GM13976 (cell line): ENCODE results near the gene HOXA2.

ENCODE experiments used
- DNase-seq: peaks from one replicate; pipeline ENCODE4 v3.0.0; 2012; ENCODE audit warnings: low spot score
- in situ Hi-C: fragments of 300-500 bp; cut with MboI; formaldehyde crosslinking; loops from one replicate; pipeline ENCODE4 v1.12.0; 2022; ENCODE audit warnings: low sequenced_read_pairs, mixed read lengths, inconsistent platforms; ENCODE audit not compliant: unreplicated experiment
- TF ChIP-seq, protein P1 (sequence below): IDR thresholded peaks from 2 replicates; pipeline ENCODE4 v1.5.1; 2012; ENCODE audit warnings: borderline replicate concordance, mild to moderate bottlenecking; ENCODE audit not compliant: insufficient read depth; ENCODE audit errors: extremely low read depth, missing control alignments, control extremely low read depth

HOXA2 gene

DNA sequence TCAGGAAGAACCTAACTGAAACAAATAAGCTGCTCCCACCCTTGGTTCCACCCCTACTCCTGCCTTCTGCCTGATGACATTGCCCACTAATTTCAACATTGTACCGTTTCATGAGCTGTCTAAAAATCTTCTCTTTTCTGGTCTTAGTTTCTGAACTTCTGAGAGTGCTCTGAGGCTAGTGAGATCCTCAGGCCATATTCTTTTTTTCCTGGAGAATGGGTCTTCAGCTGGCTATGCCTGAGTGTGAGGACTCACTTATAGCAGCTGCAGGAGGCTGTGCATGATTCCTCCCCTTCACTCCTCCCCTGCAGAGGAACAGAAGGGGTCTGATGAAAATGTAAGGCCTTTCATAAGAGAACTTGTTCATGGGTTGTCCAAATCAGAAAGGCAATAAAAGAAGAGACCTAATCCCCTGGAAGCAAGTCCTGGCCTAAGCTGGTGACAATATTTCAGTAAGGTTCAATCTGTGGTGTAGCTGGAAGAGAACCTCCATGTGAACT is 17.0 kb upstream of the HOXA2 start:
- TF ChIP-seq, protein P1, sequence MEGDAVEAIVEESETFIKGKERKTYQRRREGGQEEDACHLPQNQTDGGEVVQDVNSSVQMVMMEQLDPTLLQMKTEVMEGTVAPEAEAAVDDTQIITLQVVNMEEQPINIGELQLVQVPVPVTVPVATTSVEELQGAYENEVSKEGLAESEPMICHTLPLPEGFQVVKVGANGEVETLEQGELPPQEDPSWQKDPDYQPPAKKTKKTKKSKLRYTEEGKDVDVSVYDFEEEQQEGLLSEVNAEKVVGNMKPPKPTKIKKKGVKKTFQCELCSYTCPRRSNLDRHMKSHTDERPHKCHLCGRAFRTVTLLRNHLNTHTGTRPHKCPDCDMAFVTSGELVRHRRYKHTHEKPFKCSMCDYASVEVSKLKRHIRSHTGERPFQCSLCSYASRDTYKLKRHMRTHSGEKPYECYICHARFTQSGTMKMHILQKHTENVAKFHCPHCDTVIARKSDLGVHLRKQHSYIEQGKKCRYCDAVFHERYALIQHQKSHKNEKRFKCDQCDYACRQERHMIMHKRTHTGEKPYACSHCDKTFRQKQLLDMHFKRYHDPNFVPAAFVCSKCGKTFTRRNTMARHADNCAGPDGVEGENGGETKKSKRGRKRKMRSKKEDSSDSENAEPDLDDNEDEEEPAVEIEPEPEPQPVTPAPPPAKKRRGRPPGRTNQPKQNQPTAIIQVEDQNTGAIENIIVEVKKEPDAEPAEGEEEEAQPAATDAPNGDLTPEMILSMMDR, result no peak
- in situ Hi-C loops, result no loop called here
- no peak for DNase-seq

DNA sequence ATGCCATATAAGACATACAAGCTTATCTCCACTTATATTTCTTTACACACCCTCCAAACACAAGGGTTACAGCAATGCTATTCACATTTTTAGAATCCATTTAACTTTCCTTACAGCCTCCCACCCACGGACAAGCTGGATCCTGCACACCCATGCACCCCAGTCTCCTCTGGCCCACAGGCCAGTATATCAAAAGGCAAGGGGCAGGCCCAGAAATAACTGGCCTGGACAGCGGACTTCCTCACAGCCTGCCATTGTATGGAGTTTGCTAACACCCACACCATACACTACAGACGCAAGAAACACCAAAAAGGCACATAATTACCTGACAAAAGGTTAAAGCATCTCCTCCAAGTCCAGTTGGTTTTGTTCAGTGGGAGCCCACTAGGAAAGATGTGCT is 16.1 kb upstream of the HOXA2 start:
- in situ Hi-C loops, result no loop called here
- TF ChIP-seq, protein P1, result no peak
- DNase-seq, result no peak

DNA sequence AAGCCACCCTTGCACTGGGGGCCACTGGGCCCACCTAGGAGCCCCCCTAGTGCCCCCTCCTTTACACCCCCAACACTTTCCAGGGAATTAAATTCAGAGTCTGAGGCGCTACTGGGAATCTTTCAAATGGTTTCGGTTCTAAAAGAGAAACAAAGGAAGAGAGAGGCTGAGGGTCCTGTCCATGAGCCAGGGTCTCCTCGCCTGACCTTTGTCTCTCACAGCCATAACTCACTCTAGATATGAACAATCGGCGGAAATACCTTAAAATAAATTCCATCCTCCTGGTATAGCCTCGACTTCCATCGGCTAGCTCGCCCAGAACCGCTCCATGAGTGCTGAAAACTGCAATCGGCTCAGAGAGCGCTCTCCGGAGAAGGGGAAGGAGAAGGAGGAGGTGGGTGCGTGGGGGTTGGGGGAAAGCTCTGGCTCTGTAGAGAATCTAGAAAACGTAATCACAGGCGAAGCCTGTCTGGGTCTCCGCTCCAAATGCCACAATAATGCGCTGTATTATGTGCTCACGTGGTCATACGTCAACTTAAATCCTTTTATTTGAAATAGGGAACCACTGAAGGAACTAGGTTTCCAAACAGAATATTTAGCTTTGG is 15.5 kb upstream of the HOXA2 start:
- in situ Hi-C loops, result no loop called here
- DNase-seq, result no peak

DNA sequence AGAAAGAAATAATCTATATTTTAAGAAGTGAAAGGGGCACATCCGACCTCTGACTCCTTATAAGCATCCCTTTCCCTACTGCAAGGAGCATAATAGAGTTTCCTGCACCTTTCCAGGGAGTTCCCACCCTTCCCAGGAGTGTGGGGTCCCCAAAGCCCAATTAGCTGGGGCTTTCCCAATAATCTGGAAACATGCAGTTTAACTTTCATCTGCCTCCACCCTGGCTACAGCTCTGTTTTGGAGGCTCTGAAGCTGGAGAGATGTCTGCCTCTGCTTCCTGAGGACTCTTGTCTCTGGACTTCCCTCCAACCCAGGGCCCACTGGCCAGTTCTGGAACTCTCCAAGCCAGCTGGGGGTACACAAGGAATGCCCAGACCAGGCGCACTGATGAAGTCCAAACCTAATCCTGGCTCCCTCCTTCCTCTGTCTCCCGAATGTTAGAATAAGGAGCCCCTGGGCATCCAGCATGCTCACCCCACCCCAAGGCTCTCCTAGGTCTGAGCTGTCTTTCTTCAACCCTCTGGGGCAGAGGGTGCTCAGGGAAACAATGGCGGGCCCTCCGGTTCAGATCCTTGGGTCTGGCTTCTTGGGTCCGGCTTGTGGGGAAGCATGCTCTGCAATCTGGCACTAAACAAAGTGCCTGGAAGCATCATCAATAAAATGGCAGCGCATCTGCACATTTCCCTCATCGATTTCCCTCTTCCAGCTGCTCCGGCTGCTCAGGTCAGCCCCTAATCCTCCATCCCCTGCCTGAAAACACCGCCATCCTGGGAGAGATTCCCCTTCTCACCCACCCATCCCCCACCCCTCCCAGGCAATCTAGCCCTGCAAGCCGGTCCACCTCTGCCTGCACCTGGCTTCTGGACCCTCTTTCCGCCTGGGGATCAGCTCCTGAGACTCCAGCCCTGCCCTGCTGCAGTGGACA is 14.7 kb upstream of the HOXA2 start:
- in situ Hi-C loops, result no loop called here
- TF ChIP-seq, protein P1, result no peak
- no peak for DNase-seq

More for the DNA sequence above, 15.5 kb upstream of the HOXA2 start:
- TF ChIP-seq, protein P1, result no peak

DNA sequence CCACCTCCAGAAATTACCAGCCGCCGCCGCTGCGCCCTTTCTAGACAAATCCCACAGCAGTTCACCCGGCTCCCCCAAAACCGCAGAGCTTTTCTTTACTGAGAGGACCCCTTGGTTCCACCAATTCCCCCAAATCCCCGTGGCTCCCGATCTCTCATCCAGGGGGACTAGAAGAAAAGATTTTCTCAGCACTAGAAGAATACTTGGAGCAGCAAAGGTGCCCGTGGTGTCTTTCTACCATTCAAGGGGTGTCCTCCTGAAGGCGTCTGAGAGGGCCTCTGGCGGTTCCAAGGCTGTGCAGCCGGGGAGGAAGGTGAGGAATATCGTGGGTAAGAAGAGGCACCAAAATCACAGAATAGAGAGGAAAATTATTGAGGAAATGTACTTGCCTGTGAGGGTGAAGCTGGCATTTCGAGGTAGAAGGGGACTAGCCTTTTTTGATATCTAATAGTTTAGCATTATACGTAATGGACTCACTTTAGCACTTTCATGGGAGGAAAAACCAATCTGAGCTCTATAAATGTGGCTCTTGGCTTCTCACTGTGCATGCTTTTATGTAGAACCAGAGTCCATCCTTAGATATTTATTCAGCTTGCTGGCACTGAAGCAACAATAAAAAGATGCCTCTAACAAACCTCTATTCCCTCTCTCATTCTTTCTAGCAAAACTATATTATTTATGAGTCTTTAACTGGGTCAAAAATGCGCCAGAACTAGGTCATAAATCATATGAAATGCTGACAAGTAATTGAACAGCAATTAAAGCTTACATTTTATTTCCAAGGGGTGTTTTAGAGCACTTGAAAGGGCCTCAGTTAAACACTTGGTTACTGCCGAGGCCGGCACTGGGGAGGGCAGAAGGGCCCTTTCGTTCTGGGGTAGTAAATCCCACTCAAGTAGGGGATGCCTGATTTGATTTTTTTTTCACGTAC is 13.8 kb upstream of the HOXA2 start:
- TF ChIP-seq, protein P1, result no peak
- DNase-seq, result no peak
- in situ Hi-C loops, result no loop called here
